K562 (cell line): ENCODE measurements around the gene TGM1. TPM values are rescaled to one million over a fixed set of nuclear protein-coding genes. Genes with fewer than 3 reads are reported as not detected.

ENCODE experiments used
- ATAC-seq: fragments of 200-7000 bp; cut with Tn5 transposase; 3 replicates; pipeline ENCODE4 v1.9.1; 2020; ENCODE audit warnings: moderate library complexity
- BruUV-seq: library from RNA; stranded (reverse); fragments of 400-500 nt; replicated peaks from 2 replicates; lab custom pipeline; 2021; lab: Mats Ljungman, UMichigan
- CTCF ChIA-PET: fragments of 300-600 bp; formaldehyde crosslinking; extraction: SDS; loops from one replicate; lab custom pipeline; 2021; ENCODE audit warnings: low intra/inter-chr PET ratio; lab: Yijun Ruan, JAX
- POLR2A ChIA-PET: fragments of 300-600, 350-650 bp; sonication (Branson Sonifier 250); formaldehyde crosslinking; extraction: SDS; loops from one replicate; lab custom pipeline; 2021; ENCODE audit warnings: antibody characterized with exemption, inconsistent platforms; lab: Yijun Ruan, JAX
- DNase-seq, 4 experiments: peaks; one replicate each; pipeline versions ENCODE4 v3.0.0 to v3.0.0-alpha.2; 2011 to 2018; ENCODE audit warnings: low spot score in 3 of 4, mixed read lengths in 3 of 4; ENCODE audit errors: extremely low read depth in 1 of 4
- FAIRE-seq: peaks from 2 replicates; lab custom pipeline; 2011; peaks lifted over from hg19 to GRCh38; lab: Jason Lieb, UNC
- H2AFZ ChIP-seq: 2 replicates; pipeline ENCODE4 v1.6.0; 2011; ENCODE audit warnings: low read depth, low read length, control low read depth, inconsistent platforms
- H3K27ac ChIP-seq: fragments of 200-600 bp; 3 replicates; pipeline ENCODE4 v1.8.0; 2011; ENCODE audit warnings: low read depth, mild to moderate bottlenecking, control low read depth, inconsistent platforms, low read length, moderate library complexity, mixed read lengths; ENCODE audit errors: extremely low read depth
- H3K27me3 ChIP-seq, 2 experiments: fragments of 300-600 bp in 1 of 2; 2 replicates in 1 of 2; 3 replicates in 1 of 2; pipeline versions ENCODE4 v1.6.0 to v1.8.0; 2011; ENCODE audit warnings: inconsistent platforms in 2 of 2, low read length in 2 of 2, mild to moderate bottlenecking in 1 of 2, mixed read lengths in 1 of 2, moderate library complexity in 1 of 2; ENCODE audit not compliant: control insufficient read depth in 2 of 2, insufficient read depth in 2 of 2
- H3K36me3 ChIP-seq: fragments of 300-600 bp; 3 replicates; pipeline ENCODE4 v1.8.0; 2011; ENCODE audit warnings: mild to moderate bottlenecking, low read length, inconsistent platforms; ENCODE audit not compliant: control insufficient read depth, insufficient read depth
- H3K4me1 ChIP-seq, 2 experiments: fragments of 200-600 bp in 1 of 2; replicated peaks in 1 of 2; 2 replicates in 1 of 2; 3 replicates in 1 of 2; pipeline versions ENCODE4 v1.5.1 to v1.8.0; 2011; ENCODE audit warnings: inconsistent platforms in 2 of 2, low read length in 2 of 2, mild to moderate bottlenecking in 1 of 2, mixed read lengths in 1 of 2, moderate library complexity in 1 of 2; ENCODE audit not compliant: control insufficient read depth in 2 of 2, insufficient read depth in 2 of 2
- H3K4me2 ChIP-seq: 2 replicates; pipeline ENCODE4 v1.6.1; 2011; ENCODE audit warnings: low read length, control low read depth, inconsistent platforms, mixed read lengths; ENCODE audit not compliant: insufficient read depth
- H3K4me3 ChIP-seq: fragments of 200-600 bp; sonication (generic), shearing (Covaris generic); 2 replicates; pipeline ENCODE4 v1.5.1; 2016; ENCODE audit warnings: control low read depth, inconsistent platforms
- H3K79me2 ChIP-seq: fragments of 200-600 bp; 3 replicates; pipeline ENCODE4 v1.8.0; 2011; ENCODE audit warnings: low read length, inconsistent platforms; ENCODE audit not compliant: control insufficient read depth, insufficient read depth
- H3K9ac ChIP-seq, 2 experiments: 2 replicates each; pipeline versions ENCODE4 v1.6.0 to v1.6.1; 2011; ENCODE audit warnings: low read depth in 2 of 2, low read length in 2 of 2, control low read depth in 1 of 2, inconsistent platforms in 1 of 2, mild to moderate bottlenecking in 1 of 2, mixed read lengths in 1 of 2; ENCODE audit not compliant: insufficient read depth in 1 of 2
- H3K9me1 ChIP-seq: one replicate; pipeline ENCODE4 v1.6.0; 2011; ENCODE audit warnings: inconsistent platforms, mild to moderate bottlenecking, low read length, moderate library complexity; ENCODE audit not compliant: control insufficient read depth, insufficient read depth
- H3K9me3 ChIP-seq: replicated peaks from 2 replicates; pipeline ENCODE4 v1.5.1; 2011; ENCODE audit warnings: low read depth, low read length, inconsistent platforms; ENCODE audit not compliant: control insufficient read depth, insufficient read depth
- H4K20me1 ChIP-seq: replicated peaks from 2 replicates; pipeline ENCODE4 v1.6.1; 2011; ENCODE audit warnings: low read length, inconsistent platforms, mixed read lengths; ENCODE audit not compliant: control insufficient read depth, insufficient read depth
- ATF4 ChIP-seq: fragments of 450-650 bp; formaldehyde crosslinking; IDR thresholded peaks from 2 replicates; pipeline ENCODE4 v1.4.0; 2022; ENCODE audit warnings: mild to moderate bottlenecking, moderate library complexity
- CBX5 ChIP-seq: IDR thresholded peaks from 2 replicates; pipeline ENCODE4 v1.6.1; 2014; ENCODE audit warnings: low read depth, borderline replicate concordance
- ESRRA ChIP-seq: fragments of 450-650 bp; IDR thresholded peaks from 2 replicates; pipeline ENCODE4 v1.6.1; 2014; ENCODE audit warnings: low read depth, mild to moderate bottlenecking, moderate library complexity, borderline replicate concordance
- EWSR1 ChIP-seq: fragments of 450-650 bp; IDR thresholded peaks from 2 replicates; pipeline ENCODE4 v1.6.1; 2018; ENCODE audit warnings: borderline replicate concordance, mild to moderate bottlenecking, low read depth, moderate library complexity; ENCODE audit not compliant: partially characterized antibody
- POLR2G ChIP-seq: fragments of 200-400 bp; formaldehyde crosslinking; IDR thresholded peaks from 2 replicates; pipeline ENCODE4 v1.6.1; 2017; ENCODE audit warnings: low read depth, mild to moderate bottlenecking, antibody characterized with exemption, low read length, moderate library complexity
- RBM39 ChIP-seq: fragments of 200-400 bp; formaldehyde crosslinking; optimal IDR thresholded peaks from 2 replicates; pipeline ENCODE3; 2018; ENCODE audit warnings: low read depth, low read length
- SMAD2 ChIP-seq: fragments of 150-350 bp; IDR thresholded peaks from 2 replicates; pipeline ENCODE4 v1.6.1; 2014; ENCODE audit warnings: low read depth, mild to moderate bottlenecking, low read length
- SMC3 ChIP-seq: conservative IDR thresholded peaks from 2 replicates; pipeline ENCODE4 v1.6.1; 2011; ENCODE audit warnings: low read depth, low read length, improper control_type of control experiment; ENCODE audit not compliant: insufficient read depth
- ZC3H4 ChIP-seq: sonication (generic); formaldehyde crosslinking; IDR thresholded peaks from 2 replicates; pipeline ENCODE4 v1.9.0; 2021; ENCODE audit warnings: missing genetic modification reagents, borderline replicate concordance
- ZC3H8 ChIP-seq: fragments of 450-650 bp; IDR thresholded peaks from 2 replicates; pipeline ENCODE4 v1.6.1; 2017
- ZFX ChIP-seq: sonication (generic); formaldehyde crosslinking; IDR thresholded peaks from 2 replicates; pipeline ENCODE4 v1.8.0; 2022; ENCODE audit warnings: mild to moderate bottlenecking, missing genetic modification reagents, moderate library complexity
- ZNF140 ChIP-seq: fragments of 250-450 bp; sonication (Bioruptor Pico); IDR thresholded peaks from 2 replicates; pipeline ENCODE4 v1.8.0; 2021; ENCODE audit warnings: moderate library complexity, mild to moderate bottlenecking, inconsistent platforms
- WGBS: fragments of 100-300 bp; shearing (Covaris generic); methylation state at CpG from one replicate; pipeline ENCODE4 v1.1.6; 2016; ENCODE audit warnings: low coverage, mixed read lengths; ENCODE audit not compliant: insufficient coverage; ENCODE audit errors: missing lambda C conversion rate; 5-methylcytosine and 5-hydroxymethylcytosine counted together
- in situ Hi-C: fragments of 300-500 bp; cut with MboI; formaldehyde crosslinking; loops from 4 replicates; pipeline ENCODE4 v1.15.0; 2018; ENCODE audit warnings: inconsistent platforms, mixed read lengths
- intact Hi-C: fragments of 100-400 bp; cut with micrococcal nuclease; formaldehyde crosslinking; loops from 2 replicates; pipeline ENCODE4 v1.14.2; 2022
- polyA plus RNA-seq, 8 experiments: library from polyadenylated mRNA; depleted of rRNA in 4 of 8; stranded (reverse) in 5 of 8; unstranded in 3 of 8; fragments of >200 nt; fragmentation: Nextera tagmentation in 2 of 8; fragmentation: Illumina TruSeq in 1 of 8; extraction: Ambion mirVana in 2 of 8; extraction: Trizol in 1 of 8; gene quantifications; 2 replicates each; pipeline versions ENCODE4 v1.2.1 to v1.2.3, GENCODE V29; 2011 to 2014; ENCODE audit warnings: inconsistent platforms in 1 of 8, missing spikeins in 1 of 8
- total RNA-seq, 7 experiments: library from RNA; depleted of rRNA in 6 of 7; stranded (reverse); fragments of >200 nt in 6 of 7; fragmentation: Illumina TruSeq in 2 of 7; extraction: Trizol in 2 of 7; gene quantifications; 2 replicates each; pipeline versions ENCODE4 v1.2.1 to v1.2.3, GENCODE V29; 2011 to 2021; ENCODE audit warnings: low replicate concordance in 1 of 7
- TF ChIP-seq, protein P1 (sequence below): fragments of 250-450 bp; sonication (Bioruptor Pico); IDR thresholded peaks from 2 replicates; pipeline ENCODE4 v1.4.0; 2020; ENCODE audit warnings: borderline replicate concordance

Gene TGM1
- total and polyA plus RNA-seq, 9 of the 15 experiments (the other 6 are each of a cell fraction or from before 2014, with no cell fraction given), result 0.13 to 4.4 (median 0.88) TPM

GRCh38 chr14:24249230-24250021 lies 13.6 kb downstream of the TGM1 start:
- no TSS peak for BruUV-seq
- Histone ChIP-seq H4K20me1 (no peaks in the 10 kb centered on the region), H3K9ac (no peak overlapping the region), H3K9me1 (no peaks in the 10 kb centered on the region), H3K9me3 (no peaks in the 10 kb centered on the region), H3K36me3 (no peaks in the 10 kb centered on the region; the same call in 2 of the 3 replicates), H3K4me3 (no peak overlapping the region), H2AFZ (no peak overlapping the region), H3K79me2 (no peaks in the 10 kb centered on the region), H3K4me2 (no peak overlapping the region), H3K4me1 (peaks cover 0 to under 1% of the 10 kb centered on the region in 2 experiments; a peak in 3 of 5 replicates), H3K27me3 (no peaks in the 10 kb centered on the region), H3K27ac (no peak overlapping the region)
- no peak for ATAC-seq
- intact Hi-C loops, result no loop called here
- CTCF ChIA-PET, result no interaction called here
- in situ Hi-C loops, result loop anchor here (10.0 kb wide), 1 partner anchor 185 kb away; no protein-coding TSS in a partner anchor
- no peak for DNase-seq
- POLR2A ChIA-PET, result interaction anchor here (0.6 to 1.1 kb wide), 3 partner anchors 42 to 108 kb away, joined by 3 to 4 read pairs (median 4); partner anchors contain the start of gene EMC9
- WGBS, result 49% methylated on average over 12 of the region's 13 CpGs
- no peak for FAIRE-seq
- TF ChIP-seq ZC3H4 (CRISPR knock-in tag), result no peak
- TF ChIP-seq POLR2G, result no peak
- TF ChIP-seq, protein P1, sequence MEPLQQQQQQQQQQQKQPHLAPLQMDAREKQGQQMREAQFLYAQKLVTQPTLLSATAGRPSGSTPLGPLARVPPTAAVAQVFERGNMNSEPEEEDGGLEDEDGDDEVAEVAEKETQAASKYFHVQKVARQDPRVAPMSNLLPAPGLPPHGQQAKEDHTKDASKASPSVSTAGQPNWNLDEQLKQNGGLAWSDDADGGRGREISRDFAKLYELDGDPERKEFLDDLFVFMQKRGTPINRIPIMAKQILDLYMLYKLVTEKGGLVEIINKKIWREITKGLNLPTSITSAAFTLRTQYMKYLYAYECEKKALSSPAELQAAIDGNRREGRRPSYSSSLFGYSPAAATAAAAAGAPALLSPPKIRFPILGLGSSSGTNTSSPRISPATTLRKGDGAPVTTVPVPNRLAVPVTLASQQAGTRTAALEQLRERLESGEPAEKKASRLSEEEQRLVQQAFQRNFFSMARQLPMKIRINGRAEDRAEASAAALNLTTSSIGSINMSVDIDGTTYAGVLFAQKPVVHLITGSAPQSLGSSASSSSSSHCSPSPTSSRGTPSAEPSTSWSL (CRISPR knock-in tag), result no peak
- no peak for TF ChIP-seq ATF4
- TF ChIP-seq ZFX, result no peak
- TF ChIP-seq ZC3H8, result no peak
- no peak for TF ChIP-seq ESRRA
- no peak for TF ChIP-seq RBM39
- no peak for TF ChIP-seq EWSR1
- no peak for TF ChIP-seq CBX5
- TF ChIP-seq SMC3, result no peak
- no peak for TF ChIP-seq SMAD2
- TF ChIP-seq ZNF140 (CRISPR knock-in tag), result no peak
